ENCODE results near the gene NOL12.
"Not testable (repeated sequence)": the region's sequence is repeated elsewhere in the genome, so short reads cannot be mapped to it uniquely, and the experiment has no call there.

NOL12 gene

DNA sequence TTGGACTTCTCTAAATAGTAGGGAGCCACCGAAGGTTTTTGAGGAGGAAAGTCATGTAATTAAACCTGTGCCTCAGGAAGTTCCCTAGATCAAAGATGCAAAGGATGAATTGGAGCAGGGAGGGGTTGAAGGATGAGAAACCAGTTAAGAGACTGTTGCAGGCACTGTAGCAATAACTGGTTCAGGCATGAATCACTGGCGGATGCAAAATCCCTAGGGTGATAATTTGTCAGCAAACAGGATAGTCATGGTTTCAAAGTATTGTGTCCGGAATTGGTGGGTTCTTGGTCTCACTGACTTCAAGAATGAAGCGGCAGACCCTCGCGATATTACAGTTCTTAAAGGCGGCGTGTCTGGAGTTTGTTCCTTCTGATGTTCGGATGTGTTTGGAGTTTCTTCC lies 30.6 kb downstream of the NOL12 start:
- no peak for DNase-seq

- not testable (repeated sequence) for DNase-seq
These were observed 31.1 kb downstream of the NOL12 start for GRCh38 chr22:37717235-37717634.

DNA sequence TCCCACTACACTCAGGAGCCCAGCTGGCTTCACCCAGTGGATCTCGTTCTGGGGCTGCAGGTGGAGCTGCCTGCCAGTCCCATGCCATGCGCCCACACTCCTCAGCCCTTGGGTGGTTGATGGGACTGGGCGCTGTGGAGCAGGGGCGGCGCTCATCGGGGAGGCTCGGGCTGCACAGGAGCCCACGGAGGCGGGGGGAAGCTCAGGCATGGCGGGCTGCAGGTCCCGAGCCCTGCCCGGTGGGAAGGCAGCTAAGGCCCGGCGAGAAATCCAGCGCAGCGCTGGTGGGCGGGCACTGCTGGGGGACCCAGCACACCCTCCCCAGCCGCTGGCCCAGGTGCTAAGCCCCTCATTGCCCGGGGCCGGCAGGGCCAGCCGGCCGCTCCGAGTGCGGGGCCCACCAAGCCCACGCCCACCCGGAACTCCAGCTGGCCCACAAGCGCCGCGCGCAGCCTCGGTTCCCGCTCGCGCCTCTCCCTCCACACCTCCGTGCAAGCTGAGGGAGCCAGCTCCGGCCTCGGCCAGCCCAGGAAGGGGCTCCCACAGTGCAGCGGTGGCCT lies 31.7 kb downstream of the NOL12 start:
- DNase-seq = not testable (repeated sequence)

- no peak for DNase-seq
These were observed 39.6 kb downstream of the NOL12 start for GRCh38 chr22:37725551-37726240.

- no peak for DNase-seq
These were observed 40.2 kb downstream of the NOL12 start for GRCh38 chr22:37726241-37726887.

DNA sequence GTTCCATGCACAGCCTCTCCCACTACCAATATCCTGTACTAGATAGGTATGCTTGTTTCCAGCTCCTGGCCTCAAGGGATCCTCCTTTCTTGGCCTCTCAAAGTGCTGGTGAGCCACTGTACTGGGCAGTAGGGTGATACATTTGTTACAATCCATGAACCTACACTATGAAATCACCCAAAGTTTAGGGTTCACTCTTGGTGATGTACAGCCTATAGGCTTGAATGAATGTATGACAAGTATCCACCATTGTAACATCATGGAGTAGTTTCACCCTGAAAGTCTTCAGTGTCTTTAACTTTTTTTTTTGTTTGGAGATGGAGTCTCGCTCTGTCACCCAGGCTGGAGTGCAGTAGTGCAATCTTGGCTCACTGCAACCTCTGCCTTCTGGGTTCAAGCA lies 42.5 kb downstream of the NOL12 start:
- no peak for DNase-seq

DNA sequence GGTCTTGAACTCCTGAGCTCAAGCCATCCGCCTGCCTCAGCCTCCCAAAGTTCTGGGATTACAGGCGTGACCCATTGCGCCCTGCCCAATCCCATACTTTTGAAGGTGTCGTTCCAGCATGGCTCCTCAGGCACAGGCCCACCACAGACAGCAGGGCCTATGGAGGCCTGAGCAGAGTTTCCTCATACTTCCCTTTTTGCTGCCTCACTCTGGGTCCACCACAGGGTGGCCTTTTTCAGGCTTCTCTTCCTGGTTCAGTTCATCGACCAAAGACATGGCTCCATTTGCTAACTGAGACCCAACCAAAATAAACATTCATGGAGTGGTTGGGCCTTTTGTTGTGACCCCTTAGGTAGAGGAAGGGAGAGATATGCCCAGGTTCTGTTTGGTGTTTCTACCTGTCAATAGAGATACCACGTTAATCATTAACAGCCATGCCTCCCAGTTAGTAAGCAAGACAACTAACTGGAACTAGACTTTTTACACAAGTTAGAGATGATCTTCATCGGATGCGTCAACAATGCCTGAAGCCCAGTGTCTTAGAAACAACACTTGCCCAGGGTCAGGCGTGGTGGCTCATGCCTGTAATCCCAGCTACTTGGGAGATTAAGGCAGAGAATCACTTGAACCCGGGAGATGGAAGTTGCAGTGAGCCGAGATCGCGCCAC lies 45.8 kb downstream of the NOL12 start:
- DNase-seq = no peak

DNA sequence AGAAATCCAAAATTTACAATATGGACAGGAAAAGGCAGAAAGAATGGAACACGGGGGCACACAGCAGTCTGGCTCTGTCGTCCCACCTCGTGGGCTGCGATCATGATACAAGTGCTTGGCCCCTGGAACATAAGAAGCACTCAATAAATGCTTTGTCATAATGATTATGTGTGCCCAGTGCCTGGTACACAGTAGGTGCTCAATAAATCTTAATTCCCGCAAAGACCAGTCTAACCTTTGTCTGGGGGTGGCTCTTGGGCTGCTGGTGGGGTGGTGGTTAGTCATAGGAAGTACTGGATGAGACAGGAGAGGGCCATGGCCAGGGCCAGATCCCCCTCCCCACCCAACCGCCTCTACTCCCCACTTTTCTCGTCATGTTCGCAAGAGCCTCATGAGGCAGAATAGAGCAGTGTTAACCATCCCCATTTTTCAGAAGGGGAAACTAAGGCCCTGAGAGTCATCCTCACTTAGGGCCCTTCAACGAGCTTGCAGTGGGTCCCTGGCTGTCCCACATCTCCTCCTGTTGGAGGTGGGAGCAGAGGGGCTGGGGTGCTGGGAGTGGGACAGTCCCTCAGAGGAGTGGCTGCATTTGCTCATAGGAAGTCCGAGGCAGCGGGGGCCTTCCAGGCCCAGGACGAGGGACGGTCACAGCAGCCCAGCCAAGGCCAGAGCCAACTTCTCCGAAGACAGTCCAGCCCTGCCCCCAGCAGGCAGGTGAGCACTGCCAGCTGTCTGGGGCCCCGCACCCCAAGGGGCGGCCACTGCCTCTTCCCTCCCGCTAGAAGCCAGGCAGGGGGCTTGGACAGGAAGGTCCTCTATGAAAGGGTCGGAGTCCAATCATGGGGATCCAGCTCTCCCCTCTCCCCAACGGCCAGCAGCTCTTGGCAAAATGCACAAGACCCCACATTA lies 46.8 kb downstream of the NOL12 start:
- DNase-seq = no peak

DNA sequence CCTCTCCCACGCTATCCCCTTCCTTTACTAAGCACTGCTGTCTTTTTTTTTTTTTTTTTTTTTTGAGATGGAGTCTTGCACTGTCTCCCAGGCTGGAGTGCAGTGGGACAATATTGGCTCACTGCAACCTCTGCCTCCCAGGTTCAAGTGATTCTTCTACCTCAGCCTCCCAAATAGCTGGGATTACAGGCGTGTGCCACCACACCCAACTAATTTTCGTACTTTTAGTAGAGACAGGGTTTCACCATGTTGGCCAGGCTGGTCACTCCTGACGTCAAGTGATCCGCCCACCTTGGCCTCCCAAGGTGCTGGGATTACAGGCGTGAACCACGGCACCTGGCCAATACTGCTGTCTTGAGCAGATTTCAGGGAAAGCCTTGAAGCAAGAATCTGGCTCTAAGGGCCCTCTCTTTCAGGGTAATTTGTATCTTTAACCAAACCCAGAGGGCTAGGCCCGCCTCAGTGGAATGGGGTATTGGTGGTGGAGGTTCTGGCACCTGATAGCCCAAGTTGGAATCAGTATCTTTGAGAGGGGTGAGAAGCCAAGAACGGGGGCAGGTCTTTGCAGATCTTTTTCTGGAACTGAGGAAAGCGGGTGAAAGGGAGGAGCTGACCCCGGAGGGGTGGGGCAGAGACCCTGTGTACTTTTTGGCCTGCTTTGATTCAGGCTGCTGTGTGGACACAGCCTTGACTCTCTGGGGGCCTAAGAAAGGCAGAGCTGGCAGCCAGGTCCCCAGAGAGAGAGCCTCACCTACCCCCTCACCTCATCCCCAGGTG lies 47.7 kb downstream of the NOL12 start:
- no peak for DNase-seq

- no peak for DNase-seq
These were observed 48.2 kb downstream of the NOL12 start for GRCh38 chr22:37734402-37734700.

GRCh38 chr22:37734964-37735451 lies 48.9 kb downstream of the NOL12 start:
- DNase-seq = peak; percentile 8

- DNase-seq = no peak
These were observed 52.9 kb downstream of the NOL12 start for GRCh38 chr22:37739035-37739434.

GRCh38 chr22:37739611-37740049 lies 53.5 kb downstream of the NOL12 start:
- no peak for DNase-seq

DNA sequence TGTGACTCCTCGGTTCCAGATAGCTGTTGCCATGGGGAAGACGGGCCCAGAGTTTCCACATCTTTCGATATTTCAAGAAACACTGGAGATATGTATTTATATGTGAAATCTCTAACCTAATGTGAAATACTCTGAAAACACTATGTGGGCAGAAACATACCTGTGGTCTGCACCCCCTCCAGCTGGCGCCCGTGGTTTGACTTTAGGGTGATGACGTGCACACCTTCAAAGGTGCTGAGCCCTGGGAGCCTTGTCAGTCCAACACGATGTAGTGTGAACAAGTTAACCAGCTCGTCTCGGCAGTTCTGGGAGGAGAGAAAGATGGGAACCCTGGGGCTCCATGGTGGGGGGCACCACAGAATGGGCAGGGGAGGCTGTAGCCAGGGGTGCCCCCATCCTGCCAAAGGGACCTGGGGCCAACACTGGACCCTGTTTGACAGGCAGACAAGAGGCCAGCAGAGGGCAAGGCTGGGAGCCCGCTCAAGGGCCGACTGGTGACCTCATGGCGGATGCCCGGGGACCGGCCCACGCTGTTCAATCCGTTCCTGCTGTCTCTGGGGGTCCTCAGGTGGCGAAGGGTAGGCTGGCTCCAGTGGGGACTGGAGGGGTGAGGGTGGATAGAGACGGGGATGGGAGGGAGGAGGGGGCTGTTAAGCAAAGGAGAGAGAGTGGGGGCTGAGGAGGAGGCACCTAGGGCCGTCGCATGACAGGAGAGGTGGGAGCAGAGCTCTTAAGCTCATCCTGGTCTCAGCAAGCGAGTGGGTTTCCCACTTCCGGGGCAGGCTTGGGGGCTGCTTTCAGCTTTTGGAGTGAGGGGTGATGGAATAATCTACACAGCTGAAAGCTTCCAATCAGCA lies 54.5 kb downstream of the NOL12 start:
- no peak for DNase-seq

DNA sequence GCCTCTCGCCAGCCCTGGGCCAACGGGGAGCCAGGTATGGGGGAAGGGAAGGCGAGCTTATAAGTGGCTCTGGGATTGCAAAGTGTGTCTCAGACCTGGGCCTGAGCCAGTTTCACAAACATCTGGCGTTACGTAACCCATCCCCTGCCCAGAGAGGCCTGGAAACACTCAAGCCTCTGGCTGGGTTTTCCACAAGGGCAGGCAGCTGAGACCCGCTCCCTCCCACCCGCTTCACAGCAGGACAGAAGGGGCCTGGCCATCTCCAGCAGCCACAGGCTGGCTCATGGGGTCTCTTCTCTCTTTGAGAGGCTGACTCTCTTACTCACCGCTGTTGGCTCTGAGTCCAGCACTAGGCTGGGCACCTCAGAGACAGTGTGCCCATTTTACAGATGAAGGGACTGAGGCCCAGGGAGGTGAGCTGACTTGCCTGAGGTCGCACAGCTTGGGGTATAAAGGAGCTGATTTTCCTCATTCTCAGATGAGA lies 55.2 kb downstream of the NOL12 start:
- DNase-seq = peak; percentile 59

DNA sequence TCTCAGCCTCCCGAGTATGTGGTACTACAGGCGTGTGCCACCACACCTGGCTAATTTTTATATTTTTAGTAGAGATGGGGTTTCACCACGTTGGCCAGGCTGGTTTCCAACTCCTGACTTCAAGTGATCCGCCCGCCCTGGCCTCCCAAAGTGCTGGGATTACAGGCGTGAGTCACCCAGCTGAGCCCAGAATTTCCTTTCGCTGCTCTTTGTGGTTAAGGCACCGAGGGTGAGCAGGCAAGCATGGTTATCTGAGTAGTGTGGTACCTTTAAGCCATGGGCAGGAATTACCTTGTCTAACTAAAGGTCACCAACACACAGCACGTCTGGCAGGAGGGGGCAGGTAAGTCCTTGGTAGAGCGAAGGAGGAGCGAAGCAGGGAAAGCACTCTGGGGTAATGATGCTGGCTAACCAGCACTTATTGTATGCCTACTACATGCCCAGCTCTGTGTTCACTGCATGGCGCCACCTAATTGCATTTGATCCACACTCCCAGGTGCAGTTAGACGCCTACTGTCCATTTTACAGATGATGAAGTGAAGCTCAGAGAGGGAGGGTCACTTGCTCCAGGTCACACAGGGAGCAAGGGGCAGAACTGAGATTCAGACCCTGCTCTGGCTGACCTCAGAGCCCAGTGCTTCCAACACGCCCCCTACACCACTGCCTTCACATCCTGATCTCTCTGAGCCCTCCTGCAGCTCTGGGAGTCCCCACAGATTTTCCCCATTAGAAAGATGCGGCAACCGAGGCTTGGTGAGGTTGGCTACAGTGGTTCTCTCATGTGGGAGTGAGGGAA lies 56.4 kb downstream of the NOL12 start:
- DNase-seq = no peak
